Measurements from ENCODE around the gene RABGAP1L.
"Not testable (repeated sequence)": the region's sequence is repeated elsewhere in the genome, so short reads cannot be mapped to it uniquely, and the experiment has no call there.

The RABGAP1L gene

GRCh38 chr1:174153085-174153824 lies 6.1 kb upstream of the RABGAP1L start:
- no peak for DNase-seq (ENCODE audit: low spot score)

- DNase-seq (ENCODE audit: low spot score), result no peak
Measured at GRCh38 chr1:174153825-174154107, 5.6 kb upstream of the RABGAP1L start.

- DNase-seq (ENCODE audit: low spot score), result no peak
Measured at GRCh38 chr1:174156437-174156836, 2.9 kb upstream of the RABGAP1L start.

GRCh38 chr1:174157157-174157806 lies 2.0 kb upstream of the RABGAP1L start:
- no peak for DNase-seq (ENCODE audit: low spot score)

- DNase-seq (ENCODE audit: low spot score), result peak; percentile 3
Measured at GRCh38 chr1:174158767-174159251, 511 bp upstream of the RABGAP1L start.

GRCh38 chr1:174160109-174160473 lies 771 bp downstream of the RABGAP1L start:
- DNase-seq (ENCODE audit: low spot score), result peak; percentile 32

GRCh38 chr1:174160603-174161002 lies 1.3 kb downstream of the RABGAP1L start:
- DNase-seq (ENCODE audit: low spot score), result no peak

GRCh38 chr1:174161813-174162212 lies 2.5 kb downstream of the RABGAP1L start:
- DNase-seq (ENCODE audit: low spot score), result no peak

GRCh38 chr1:174164826-174165225 lies 5.5 kb downstream of the RABGAP1L start:
- DNase-seq (ENCODE audit: low spot score), result no peak

GRCh38 chr1:174165471-174166137 lies 6.3 kb downstream of the RABGAP1L start:
- no peak for DNase-seq (ENCODE audit: low spot score)

GRCh38 chr1:174166530-174167264 lies 7.4 kb downstream of the RABGAP1L start:
- no peak for DNase-seq (ENCODE audit: low spot score)

- no peak for DNase-seq (ENCODE audit: low spot score)
Measured at GRCh38 chr1:174167265-174167803, 8.0 kb downstream of the RABGAP1L start.

- DNase-seq (ENCODE audit: low spot score), result no peak
Measured at GRCh38 chr1:174169342-174169741, 10.0 kb downstream of the RABGAP1L start.

- no peak for DNase-seq (ENCODE audit: low spot score)
Measured at GRCh38 chr1:174171073-174171472, 11.8 kb downstream of the RABGAP1L start.

GRCh38 chr1:174174461-174175329 lies 15.4 kb downstream of the RABGAP1L start:
- no peak for DNase-seq (ENCODE audit: low spot score)

- DNase-seq (ENCODE audit: low spot score), result not testable (repeated sequence)
Measured at GRCh38 chr1:174178459-174178858, 19.1 kb downstream of the RABGAP1L start.

GRCh38 chr1:174189428-174190062 lies 30.2 kb downstream of the RABGAP1L start:
- DNase-seq (ENCODE audit: low spot score), result no peak

GRCh38 chr1:174190691-174191199 lies 31.4 kb downstream of the RABGAP1L start:
- DNase-seq (ENCODE audit: low spot score), result no peak

- no peak for DNase-seq (ENCODE audit: low spot score)
Measured at GRCh38 chr1:174191349-174191862, 32.1 kb downstream of the RABGAP1L start.

- DNase-seq (ENCODE audit: low spot score), result no peak
Measured at GRCh38 chr1:174194461-174194860, 35.1 kb downstream of the RABGAP1L start.

Measured in Ammon's horn (tissue), 1 donor.